NCI-H524 (cell line): ENCODE results near the gene NFIB.

ENCODE experiments used
- DNase-seq, 2 experiments: peaks; one replicate each; lab custom pipeline; 2025; lab: John Stamatoyannopoulos, UW

Gene NFIB

GRCh38 chr9:14072850-14073249 is 241.1 kb downstream of the NFIB start:
- DNase-seq, result no peak

- no peak for DNase-seq
Measured at GRCh38 chr9:14071484-14071883, 242.5 kb downstream of the NFIB start.

GRCh38 chr9:14068690-14069089 is 245.3 kb downstream of the NFIB start:
- DNase-seq, result no peak

- DNase-seq, result no peak
Measured at GRCh38 chr9:14066831-14067230, 247.1 kb downstream of the NFIB start.

GRCh38 chr9:14066032-14066431 is 247.9 kb downstream of the NFIB start:
- DNase-seq, result no peak

GRCh38 chr9:14064940-14065339 is 249.0 kb downstream of the NFIB start:
- no peak for DNase-seq

- DNase-seq, result no peak
Measured at GRCh38 chr9:14063756-14064155, 250.2 kb downstream of the NFIB start.

- DNase-seq, result no peak
Measured at GRCh38 chr9:14062586-14063221, 251.2 kb downstream of the NFIB start.

- no peak for DNase-seq
Measured at GRCh38 chr9:14061936-14062585, 251.9 kb downstream of the NFIB start.

GRCh38 chr9:14058325-14058688 is 255.6 kb downstream of the NFIB start:
- no peak for DNase-seq

- DNase-seq, result peak; percentile 77 to 91
Measured at GRCh38 chr9:14057368-14058324, 256.3 kb downstream of the NFIB start.

- no peak for DNase-seq
Measured at GRCh38 chr9:14056316-14056861, 257.6 kb downstream of the NFIB start.

GRCh38 chr9:14054096-14054495 is 259.8 kb downstream of the NFIB start:
- no peak for DNase-seq

GRCh38 chr9:14052359-14052758 is 261.6 kb downstream of the NFIB start:
- no peak for DNase-seq

- DNase-seq, result no peak
Measured at GRCh38 chr9:14051419-14051818, 262.5 kb downstream of the NFIB start.

GRCh38 chr9:14043483-14043882 is 270.5 kb downstream of the NFIB start:
- DNase-seq, result no peak

GRCh38 chr9:14037331-14037730 is 276.6 kb downstream of the NFIB start:
- DNase-seq, result no peak

- no peak for DNase-seq
Measured at GRCh38 chr9:14033067-14033466, 280.9 kb downstream of the NFIB start.
